Fibroblast of skin of back (primary cell): Measurements from ENCODE around the gene SLC9B1. TPM values are rescaled to one million over a fixed set of nuclear protein-coding genes. Genes with fewer than 3 reads are reported as not detected.

Source experiments
- DNase-seq: peaks from one replicate; pipeline ENCODE4 v3.0.0-alpha.2; 2013
- polyA plus RNA-seq, 2 experiments: library from polyadenylated mRNA; unstranded; fragments of 120-200 nt; gene quantifications; one replicate each; pipeline ENCODE4 v1.2.1, GENCODE V29; 2013; ENCODE audit not compliant: insufficient read length in 2 of 2

Gene SLC9B1, protein sequence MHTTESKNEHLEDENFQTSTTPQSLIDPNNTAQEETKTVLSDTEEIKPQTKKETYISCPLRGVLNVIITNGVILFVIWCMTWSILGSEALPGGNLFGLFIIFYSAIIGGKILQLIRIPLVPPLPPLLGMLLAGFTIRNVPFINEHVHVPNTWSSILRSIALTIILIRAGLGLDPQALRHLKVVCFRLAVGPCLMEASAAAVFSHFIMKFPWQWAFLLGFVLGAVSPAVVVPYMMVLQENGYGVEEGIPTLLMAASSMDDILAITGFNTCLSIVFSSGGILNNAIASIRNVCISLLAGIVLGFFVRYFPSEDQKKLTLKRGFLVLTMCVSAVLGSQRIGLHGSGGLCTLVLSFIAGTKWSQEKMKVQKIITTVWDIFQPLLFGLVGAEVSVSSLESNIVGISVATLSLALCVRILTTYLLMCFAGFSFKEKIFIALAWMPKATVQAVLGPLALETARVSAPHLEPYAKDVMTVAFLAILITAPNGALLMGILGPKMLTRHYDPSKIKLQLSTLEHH
- 0.74 TPM for polyA plus RNA-seq (2013, experiment 1 of 2; ENCODE audit: insufficient read length)
- 1.2 TPM for polyA plus RNA-seq (2013, experiment 2 of 2; ENCODE audit: insufficient read length)

DNA sequence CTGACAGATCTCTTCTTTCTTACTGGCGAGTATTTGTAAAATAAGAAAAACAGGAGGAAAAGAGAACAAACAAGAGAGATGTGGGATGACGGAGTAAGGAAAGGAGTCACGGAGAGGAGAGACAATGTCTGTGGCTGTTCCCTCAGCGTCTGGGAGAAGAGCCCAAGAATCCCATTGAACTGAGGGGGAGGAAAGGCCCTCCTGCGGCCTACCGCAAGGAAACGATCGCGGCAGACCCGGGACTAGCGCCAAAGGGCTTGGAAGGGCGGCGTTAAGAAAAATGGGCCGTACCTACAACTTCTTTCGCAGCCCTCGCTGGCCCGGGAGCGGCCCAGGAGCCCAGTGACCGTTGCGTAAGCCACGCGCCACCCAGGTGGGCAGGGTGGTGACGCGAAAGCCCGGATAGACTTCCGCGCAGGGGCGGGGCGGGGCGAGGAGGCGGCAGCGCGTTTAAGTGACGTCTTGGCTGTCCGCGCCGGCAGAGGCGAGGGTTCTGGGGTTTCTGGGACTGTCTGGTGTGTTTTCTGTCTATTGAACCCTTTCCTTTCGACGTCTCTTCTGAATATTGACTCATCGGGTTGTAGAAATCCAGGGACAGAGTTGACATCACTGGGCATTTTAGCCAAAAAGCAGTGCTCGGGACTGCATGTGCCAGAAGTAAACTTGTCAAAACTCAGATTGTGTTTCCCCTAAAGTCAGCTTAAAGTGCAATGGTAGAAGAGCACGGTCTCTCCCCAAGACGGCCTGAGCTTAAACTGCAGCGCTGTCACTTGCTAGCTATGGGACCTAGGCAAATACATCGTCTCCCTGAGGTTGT is at the start of gene SLC9B1:
TSS of gene SLC9B1 (minus strand) at position 398 of the 817 bp plus-strand sequence. CDS start 27,994 bp downstream, outside the sequence.
- DNase-seq, result peak; percentile 93

DNA sequence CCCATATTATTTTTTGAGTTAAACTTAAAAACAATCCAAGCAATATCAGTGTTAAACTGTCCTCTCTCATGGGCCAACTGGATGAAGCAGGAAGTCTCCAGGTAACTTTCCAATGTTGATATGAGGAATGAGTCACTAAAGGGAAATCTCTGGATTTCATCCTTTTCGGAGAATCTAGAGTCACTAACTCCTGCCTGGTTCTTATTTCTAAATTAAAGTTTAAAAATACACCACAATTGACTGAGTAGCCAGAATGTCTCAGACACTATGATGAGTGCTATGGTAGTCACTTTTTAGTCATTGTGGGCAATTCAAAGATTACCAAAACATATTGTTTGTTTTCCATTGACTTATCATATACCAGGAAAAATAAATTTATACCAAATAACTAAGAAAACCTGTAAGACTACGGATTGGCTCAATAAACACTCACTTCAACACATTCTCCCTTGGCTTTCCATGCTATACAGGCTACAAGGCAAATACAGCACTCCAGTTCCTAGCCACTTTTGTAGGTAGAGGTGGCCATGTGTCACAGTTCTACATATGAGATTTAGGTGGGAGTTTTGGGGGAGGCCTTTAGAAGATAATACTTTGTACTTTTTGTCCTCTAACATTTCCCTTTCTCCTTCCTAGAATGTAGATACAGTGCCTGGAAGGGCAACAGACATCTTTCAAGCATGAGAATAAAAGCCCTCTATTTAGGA is 48.5 kb upstream of the SLC9B1 start:
- peak; percentile 4 for DNase-seq

DNA sequence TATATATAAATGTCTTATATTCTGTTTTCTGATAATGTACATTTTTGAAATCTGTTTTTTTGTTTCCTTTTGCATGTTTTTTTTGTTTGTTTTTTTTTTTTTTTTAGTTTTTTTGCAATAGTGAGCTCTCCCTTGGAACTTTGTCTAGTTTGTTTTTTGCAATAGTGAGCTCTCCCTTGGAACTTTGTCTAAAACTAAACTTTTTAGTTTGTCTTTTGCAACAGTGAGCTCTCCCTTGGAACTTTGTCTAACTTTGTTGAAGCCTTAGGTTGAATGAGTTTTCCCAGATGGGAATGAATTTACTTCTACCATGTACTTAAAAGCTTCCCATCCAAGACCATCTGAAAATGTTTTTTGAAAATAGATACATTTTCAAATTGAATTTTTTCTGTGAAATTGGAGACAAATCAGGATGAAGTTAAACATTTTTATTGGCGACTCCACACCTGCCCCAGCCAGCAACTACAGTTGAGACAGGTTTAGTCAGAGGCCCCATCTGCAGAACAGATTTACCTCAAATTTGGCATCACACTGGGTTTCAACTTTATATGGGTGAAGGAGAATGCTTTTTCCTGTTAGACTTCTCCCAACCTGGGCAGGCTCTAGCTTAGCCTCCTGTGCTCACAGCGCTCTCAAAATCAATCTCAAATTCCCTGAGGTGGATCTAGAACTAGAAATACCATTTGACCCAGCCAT is 41.1 kb upstream of the SLC9B1 start:
- no peak for DNase-seq

DNA sequence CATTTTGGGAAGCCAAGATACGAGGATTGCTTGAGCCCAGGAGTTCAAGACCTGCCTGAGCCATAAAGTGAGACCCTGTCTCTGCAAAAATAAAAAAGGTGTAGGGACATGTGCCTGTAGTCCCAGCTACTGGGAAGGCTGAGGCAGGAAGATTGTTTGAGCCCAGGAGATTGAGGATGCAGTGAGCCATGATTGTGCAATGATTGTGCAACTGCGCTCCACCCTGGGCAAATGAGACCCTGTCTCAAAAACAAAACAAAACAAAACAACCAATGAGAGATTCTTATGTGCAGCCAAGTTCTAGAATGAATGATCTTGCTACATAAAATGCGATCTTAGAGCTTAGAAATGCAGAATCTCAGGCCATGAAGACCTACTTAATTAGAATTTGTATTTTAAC is 34.5 kb upstream of the SLC9B1 start:
- DNase-seq, result no peak

DNA sequence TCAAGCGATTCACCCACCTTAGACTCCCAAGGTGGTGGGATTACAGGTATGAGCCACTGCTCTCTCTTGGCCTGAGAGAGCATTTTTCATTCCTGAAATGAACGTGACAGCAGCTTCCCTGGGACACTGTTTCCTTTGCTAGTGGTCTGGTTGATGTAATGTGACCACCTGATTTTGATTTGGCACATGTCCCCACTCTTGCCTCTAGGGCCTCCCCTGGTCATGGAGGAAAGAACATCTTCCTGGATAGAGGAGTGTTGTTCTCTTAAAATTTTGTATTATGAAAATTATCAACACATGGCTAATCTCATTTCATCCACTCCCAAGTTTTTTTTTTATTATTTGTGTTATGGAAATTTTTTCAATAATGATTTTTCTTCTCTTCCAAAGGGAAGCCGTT is 33.3 kb upstream of the SLC9B1 start:
- no peak for DNase-seq

DNA sequence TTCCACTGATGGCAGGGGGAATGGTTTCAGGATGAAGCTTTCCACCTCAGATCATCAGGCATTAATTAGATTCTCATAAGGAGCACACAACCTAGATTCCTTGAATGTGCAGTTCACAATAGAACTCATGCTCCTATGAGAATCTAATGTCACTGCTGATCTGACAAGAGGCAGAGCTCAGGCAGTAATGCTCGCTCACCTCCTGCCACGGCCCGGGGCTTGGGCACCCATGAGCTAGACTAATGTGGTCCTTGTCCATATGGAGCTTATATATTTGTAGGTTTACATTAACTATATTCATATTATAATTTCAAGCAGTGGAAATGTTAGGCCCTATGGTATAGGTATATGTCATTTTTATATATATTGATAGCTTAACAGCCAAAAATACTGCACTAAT is 32.6 kb upstream of the SLC9B1 start:
- DNase-seq, result no peak

DNA sequence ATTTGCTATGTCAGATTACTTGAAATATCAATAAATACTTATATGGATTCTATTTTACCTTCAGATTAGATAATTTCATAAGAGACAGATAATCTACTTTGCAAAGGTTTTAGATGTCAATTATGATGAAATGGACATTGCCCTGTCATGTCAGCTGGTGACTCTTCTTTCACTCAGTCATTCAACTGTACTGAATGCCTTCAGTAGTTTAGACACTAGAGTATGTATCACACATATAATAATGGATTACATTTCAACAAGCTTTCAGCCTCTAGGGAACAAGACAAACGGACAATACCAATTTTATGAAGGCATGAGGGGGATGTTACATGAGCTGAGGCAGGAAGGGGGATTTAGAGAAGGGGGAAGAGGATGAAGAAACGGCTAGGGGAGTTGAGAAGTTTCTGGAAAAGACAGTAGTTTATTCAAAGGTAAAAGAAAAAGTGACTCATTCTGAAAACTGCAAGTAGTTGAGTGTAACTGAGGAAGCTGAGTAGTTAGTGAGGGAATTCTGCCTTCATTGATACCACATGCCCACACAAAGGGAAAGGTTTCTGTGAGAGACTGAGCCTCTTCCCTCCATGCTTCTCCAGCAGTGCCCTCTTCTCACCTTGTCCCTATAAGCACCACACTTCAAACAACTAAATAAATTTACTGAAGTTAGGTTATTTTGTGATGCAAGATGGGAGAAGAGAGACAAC is 31.4 kb upstream of the SLC9B1 start:
- DNase-seq, result no peak

DNA sequence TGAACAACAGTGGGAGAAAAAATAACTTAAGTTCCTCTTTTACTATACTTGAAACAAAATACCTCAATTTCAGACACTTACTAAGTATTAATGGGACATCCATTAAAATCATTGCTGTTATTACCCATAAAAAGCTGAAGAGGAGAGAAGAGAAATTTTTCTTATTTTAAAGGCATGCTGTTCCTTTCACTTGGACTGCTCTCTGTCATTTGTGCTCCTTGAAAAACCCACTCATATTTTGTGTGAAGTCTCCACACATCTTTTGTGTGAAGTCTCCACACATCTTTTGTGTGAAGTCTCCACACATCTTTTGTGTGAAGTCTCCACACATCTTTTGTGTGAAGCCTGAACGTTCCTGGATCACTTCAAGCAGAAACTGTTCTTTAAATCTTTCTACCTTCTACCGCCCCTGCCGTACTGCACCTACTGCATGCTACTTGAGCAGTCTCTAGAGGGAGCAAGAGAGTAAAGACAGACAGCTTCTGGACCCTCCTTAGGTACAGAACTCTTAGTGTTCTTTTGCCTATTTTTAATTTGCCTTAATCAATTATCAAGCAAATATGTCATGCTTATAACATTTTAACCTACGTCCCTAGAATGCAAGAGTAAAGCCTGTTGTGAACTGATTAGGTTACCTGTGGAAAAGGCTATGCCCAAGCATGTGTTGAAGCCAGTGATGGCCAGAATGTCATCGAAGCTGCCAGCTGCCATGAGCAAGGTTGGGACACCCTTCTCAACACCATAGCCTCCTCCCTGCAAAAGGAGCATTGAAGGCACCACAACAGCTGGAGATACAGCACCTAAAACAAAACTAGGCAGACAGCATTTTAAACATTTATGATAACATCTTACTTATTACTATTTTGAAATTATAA is 27.1 kb upstream of the SLC9B1 start:
- peak; percentile 27 for DNase-seq

DNA sequence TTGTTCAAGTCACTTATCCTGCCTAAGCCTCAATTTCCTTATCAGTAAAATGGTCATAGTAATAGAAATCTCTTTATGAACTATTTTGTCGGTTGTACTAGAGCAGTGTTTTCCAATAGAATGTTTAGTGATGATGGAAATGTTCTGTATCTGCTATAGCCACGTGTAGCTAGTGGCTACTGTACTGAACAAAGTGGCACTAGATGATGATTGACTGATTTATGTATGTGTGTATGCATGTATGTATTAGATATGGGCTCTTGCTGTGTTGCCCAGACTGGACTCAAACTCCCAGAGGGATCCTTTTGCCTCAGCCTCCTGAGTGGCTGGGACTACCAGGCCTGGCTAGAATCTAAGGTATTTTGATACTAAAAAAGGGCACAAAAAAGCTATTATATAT is 24.7 kb upstream of the SLC9B1 start:
- no peak for DNase-seq

DNA sequence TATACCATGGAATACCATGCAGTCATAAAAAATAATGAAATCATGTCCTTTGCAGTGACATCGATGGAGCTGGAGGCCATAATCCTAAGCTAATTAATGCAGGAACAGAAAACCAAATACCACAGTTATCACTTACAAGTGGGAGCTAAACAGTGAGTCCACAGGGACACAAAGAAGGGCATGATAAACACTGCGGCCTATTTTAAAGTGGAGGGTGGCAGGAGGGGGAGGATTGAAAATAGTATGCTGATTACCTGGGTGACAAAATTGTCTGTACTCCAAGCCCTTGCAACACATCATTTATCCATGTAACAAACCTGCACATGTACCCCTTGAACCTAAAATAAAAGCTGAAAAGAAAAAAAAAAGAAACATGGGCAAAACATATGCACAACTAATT is 16.7 kb upstream of the SLC9B1 start:
- DNase-seq, result no peak

DNA sequence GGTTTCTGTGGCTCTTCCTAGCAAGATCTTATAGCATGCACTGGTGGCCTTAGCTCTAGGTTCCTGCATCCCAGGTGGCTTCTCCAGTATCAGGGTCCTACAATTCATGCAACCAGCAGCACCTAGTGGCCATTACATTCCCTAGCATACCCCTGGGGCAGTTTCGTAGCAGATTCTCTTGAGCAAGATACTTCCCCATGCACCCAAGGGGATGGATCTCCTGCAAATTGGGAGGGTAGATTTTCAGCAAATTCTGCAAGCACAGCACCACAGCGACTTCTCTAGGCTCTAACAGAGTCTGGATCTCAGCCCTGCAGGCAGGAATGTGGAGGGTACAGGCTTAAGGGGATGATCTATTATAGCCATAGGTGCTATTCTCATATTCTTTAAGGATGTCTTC is 13.1 kb upstream of the SLC9B1 start:
- peak; percentile 20 for DNase-seq

DNA sequence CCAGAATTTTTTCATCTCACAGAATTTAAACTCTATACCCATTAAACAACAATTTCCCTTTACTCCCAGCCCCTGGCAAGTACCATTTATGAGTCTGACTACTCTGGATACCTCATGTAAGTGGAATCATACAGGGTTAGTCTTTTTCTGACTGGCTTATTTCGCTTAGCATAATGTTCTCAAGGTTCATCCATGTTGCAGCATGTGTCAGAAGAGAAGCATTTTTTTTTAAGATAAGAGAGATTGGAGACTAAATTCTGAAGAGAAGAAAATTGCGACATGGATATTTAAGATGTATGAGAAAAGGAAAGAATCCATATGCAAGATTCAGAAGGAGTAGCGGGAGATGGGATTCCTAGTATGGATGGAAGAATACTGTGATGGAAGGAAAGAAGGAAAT is 11.3 kb upstream of the SLC9B1 start:
- no peak for DNase-seq

DNA sequence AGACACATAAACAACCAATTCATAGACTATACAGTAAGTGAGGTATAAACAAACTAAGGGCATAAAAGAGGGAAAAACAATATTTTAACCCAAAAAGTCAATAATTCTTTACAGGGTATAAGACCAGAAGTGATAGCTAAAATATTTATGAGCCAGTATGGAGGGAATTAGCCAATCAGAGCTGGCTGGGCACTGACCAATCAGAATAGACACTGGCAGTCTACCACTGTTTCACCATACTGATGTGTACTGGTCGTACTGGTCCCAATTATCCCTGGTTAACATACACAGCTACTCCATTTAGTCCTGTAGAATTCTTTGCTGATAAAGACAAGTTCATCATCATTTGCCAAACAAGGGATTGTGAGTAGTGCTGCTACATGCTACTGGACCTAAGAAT is 9.8 kb upstream of the SLC9B1 start:
- no peak for DNase-seq

DNA sequence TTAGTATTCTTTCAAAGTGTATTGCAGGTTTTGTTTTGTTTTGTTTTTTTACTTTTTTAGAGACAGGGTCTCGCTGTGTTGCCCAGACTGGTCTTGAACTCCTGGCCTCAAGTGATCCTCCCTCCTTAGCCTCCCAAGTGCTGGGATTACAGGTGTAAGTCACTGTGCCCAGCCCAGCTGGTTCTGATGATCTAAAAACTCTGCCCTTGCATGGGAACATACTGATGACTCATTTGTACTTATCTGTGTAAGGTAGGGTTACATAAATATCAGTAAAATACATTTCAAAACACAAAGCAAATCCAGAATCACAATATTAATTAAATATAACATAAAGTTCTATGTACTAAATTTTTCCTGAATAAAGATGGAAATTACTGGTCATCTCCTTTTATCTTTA is 7.4 kb upstream of the SLC9B1 start:
- no peak for DNase-seq

DNA sequence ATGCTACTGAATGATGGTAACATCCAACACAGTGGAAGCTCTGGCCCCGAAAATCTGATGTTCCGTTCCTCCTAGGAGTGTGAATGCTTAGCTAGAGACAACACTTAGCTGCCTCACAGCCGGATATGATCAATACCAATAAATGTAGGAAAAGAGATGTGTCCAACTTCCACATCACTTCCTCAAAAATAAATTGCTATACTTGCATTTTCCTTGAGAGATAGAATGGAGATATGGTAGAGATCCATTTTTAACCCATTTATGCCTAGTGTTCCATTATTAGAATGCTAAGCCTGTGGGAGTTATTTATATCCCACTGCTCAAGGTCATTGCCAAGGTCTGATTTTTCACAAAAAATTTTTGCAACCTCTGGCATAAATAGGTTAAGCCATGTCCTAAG is 5.5 kb upstream of the SLC9B1 start:
- DNase-seq, result no peak

DNA sequence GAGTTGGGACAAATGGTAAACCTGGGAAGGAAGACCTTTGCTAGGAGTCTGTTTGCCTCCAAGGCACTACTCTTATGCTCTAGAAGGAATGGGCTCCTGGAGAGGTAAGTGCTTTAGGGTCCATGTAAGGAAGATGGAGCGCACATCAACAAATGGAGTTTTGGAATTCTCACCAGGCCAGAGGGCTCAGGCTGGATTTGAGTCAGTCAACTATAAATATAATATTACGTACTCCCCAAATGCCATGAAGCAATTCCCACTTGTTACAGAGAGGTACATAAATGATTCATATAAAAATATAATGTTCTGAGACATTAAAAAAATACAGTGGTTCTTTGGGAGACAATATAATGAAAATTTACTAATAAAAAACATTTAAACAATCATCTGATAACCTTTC is 1.6 kb upstream of the SLC9B1 start:
- no peak for DNase-seq

DNA sequence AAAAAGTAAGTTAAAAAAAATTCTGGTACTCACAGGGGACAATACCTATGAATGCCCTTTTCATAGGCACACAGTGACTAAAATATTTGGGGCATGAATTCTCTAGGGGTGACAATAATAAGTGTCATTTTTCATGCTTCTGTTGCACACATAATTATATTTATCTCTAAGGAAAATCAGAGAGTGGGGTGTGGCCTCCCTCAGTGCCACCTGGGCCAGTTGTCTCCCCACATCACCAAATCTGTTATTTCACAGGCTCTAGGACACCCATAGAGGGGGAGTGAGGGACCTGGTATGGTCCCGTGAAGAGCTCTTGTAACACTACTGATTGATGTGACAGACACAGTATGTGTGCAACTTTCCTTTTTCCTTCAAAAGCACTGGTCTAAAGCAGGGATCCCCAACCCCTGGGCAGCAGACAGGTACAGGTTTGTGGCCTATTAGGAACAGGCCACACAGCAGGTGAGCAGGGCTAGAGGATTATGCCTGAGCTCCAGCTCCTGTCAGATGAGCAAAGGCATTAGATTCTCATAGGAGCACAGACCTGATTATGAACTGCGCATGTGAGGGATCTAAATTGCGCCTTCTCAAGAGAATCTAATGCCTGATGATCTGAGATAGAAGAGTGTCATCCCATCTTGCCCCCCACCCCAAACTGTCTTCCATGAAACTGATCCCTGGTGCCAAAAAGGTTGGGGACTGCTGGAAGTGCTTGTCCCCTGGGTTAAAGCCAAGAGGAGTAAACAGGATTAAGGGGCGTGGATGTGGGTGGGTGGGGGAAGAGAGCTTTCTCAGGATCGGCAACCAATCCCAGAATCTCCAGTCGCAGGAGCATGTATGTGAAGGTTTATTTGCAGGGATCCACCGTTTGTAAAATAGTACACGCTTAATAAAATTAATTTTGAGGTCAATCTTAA is 856 bp downstream of the SLC9B1 start:
- DNase-seq, result no peak

DNA sequence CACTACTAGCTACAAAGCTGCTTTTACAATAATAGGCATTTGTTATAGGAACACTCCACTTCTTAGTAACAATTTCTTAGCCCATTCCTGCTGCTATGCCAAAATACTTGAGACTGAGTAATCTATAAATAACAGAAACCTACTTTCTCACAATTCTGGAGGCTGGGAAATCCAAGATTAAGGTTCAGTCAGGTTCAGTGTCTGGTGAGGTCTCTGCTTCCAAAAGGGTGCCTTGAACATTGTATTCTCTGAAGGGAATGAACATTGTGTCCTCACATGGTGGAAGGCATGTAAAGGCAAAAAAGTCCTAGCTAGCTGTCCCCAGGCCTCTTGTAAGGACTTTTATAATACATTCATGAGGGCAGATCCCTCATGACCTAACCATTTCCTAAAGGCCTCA is 7.0 kb downstream of the SLC9B1 start:
- DNase-seq, result no peak

DNA sequence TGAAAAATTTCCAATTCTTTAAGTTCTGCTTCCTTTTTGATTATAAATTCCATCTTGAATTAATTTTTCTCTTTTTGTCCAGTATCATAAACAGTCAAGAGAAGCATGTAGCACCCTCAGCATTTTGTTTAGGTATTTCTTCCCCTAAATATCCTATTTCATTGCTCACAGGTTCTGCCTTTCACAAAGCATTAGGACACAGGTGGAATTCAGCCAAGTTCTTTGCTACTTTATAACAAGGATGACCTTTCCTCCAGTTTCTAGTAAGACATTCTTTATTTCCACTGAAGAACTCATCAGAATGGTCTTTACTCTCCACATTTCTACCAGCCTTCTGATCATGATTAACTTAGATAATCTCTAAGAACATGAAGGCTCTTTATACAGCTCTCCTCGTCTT is 7.4 kb downstream of the SLC9B1 start:
- no peak for DNase-seq
